ENCODE measurements around the gene RPS27.
A peak's percentile ranks its signal among the peaks of the same experiment; 100 is the strongest.

RPS27 gene

GRCh38 chr1:153990468-153991150 lies at the start of gene RPS27:
Gene RPS27 (plus strand): TSS chr1:153990762. CDS start chr1:153990797, 35 bp downstream.
- H3K4me3 ChIP-seq (ENCODE audit: low read depth, low read length): peak within 1 kb of the TSS; percentile 96
- TF ChIP-seq CTCF (IDR thresholded peaks at IDR 0.05; ENCODE audit: low read depth, low read length): no peak

- TF ChIP-seq CTCF (IDR thresholded peaks at IDR 0.05; ENCODE audit: low read depth, low read length): no peak
- no peak overlapping the region for H3K4me3 ChIP-seq (ENCODE audit: low read depth, low read length)
These were observed 48.5 kb upstream of the RPS27 start for GRCh38 chr1:153941826-153942725.

GRCh38 chr1:153942766-153943549 lies 47.6 kb upstream of the RPS27 start:
- TF ChIP-seq CTCF (IDR thresholded peaks at IDR 0.05; ENCODE audit: low read depth, low read length): no peak

GRCh38 chr1:153944005-153944826 lies 46.3 kb upstream of the RPS27 start:
- no peak overlapping the region for H3K4me3 ChIP-seq (ENCODE audit: low read depth, low read length)

More at GRCh38 chr1:153942766-153943549, 47.6 kb upstream of the RPS27 start:
- no peak overlapping the region for H3K4me3 ChIP-seq (ENCODE audit: low read depth, low read length)

GRCh38 chr1:153944827-153945117 lies 45.8 kb upstream of the RPS27 start:
- peak overlapping the region; percentile 84 for H3K4me3 ChIP-seq (ENCODE audit: low read depth, low read length)

More at GRCh38 chr1:153944005-153944826, 46.3 kb upstream of the RPS27 start:
- no peak for TF ChIP-seq CTCF (IDR thresholded peaks at IDR 0.05; ENCODE audit: low read depth, low read length)

More at GRCh38 chr1:153944827-153945117, 45.8 kb upstream of the RPS27 start:
- TF ChIP-seq CTCF (IDR thresholded peaks at IDR 0.05; ENCODE audit: low read depth, low read length): no peak

Measured in WI38 (cell line).